ENCODE data around the gene IQSEC2.

IQSEC2 gene

DNA sequence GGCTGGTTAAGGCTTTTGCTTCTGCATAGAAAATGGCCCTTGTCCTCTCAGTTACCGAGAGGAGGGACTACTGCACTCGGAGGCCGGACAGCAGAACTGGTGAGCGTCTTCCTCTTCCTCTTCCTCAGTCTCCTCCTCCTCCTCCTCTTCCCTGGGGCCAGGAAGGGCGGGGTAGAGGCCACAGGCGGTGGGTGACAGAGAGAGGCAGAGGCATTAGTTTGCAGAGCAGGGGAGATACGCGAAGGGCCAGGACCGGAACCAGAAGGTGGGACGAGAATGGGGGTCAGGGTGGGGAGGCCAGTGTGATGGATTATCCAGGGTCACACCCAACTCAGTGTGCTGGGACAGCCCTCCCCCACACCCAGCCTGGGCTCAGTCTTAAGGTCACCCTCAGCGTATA, 14.5 kb downstream of the IQSEC2 start:
- no peak for DNase-seq

DNA sequence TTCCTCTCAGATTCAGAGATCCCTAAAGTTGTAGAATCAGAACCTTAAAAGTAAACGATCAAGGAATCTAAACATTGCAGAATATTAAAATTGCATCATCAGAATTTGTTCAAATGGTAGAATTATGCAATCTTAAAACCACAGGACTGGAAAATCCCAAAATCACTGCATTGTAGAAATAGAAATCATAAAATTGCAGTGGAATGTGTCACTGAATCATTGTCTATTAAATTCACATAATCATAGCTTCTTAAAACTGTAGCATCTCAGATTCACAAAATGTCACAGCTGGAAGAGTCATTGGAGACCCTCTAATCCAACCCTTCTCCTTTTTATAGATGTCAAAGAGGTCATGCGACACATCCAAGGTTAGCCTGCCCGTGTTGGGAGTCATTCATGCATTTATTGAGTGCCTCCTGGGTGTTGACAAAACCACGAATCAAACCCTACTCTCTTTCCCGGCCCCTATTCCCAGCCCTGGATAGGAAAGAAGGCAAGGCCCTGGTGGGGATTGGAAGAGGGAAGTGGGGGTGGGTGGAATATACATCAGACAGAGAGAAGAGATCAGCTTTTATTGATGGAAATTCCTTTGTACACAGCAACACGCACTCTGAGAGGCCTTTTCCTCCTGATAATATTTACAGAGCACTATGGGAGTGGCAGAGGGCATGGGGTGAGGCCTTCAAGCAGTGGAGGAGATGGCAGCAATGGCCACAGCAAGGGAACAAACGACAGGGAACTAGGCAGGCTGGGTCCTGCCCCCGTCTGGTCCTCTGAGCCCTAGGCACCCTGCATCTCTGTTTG, 15.4 kb downstream of the IQSEC2 start:
- no peak for DNase-seq

DNA sequence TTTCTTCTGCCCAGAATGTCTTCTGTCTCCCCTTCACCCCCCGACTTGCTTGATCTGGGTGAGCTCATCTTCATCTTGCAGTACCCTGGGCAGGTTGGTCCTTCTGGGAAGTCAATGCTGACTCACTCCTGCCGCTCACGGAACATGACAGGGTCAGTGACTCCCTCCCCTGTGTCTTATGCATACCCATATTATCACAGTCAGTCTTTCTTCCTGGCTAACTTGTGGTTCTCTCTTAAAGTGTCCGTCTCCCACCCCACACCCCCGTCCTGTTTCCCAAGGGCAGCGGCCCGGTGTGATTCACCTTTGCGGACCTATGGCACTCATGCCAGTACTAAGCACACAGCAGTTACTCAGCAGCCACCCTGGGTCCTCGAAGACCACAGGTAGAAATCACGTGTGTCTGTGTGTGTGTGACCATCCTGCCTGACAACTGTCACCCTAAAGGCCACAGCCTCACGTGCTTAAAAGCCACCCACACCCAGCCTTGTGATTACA, 17.7 kb downstream of the IQSEC2 start:
- no peak for DNase-seq

DNA sequence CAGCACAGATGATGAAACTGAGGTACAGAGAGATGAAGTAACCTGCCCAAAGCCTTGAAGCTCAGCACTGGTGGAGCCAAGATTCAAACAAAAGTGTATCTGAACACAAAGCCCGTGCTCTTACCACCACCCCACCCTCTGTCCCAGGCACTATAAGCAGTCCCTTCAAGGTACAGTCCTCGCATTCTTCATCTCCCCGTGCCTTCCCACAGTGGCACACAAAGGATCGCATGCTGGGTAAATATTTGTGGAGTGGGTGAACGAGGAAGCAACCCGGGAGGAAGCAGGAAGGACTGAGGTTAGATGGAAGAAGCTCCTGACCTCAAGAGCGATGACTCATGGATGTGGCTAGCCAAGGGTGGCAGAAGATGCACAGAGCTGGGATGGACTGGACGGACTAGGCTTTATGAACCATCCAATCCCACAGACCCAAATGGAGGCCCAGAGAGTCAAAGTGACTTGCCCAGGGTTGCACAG, 18.4 kb downstream of the IQSEC2 start:
- DNase-seq: no peak

DNA sequence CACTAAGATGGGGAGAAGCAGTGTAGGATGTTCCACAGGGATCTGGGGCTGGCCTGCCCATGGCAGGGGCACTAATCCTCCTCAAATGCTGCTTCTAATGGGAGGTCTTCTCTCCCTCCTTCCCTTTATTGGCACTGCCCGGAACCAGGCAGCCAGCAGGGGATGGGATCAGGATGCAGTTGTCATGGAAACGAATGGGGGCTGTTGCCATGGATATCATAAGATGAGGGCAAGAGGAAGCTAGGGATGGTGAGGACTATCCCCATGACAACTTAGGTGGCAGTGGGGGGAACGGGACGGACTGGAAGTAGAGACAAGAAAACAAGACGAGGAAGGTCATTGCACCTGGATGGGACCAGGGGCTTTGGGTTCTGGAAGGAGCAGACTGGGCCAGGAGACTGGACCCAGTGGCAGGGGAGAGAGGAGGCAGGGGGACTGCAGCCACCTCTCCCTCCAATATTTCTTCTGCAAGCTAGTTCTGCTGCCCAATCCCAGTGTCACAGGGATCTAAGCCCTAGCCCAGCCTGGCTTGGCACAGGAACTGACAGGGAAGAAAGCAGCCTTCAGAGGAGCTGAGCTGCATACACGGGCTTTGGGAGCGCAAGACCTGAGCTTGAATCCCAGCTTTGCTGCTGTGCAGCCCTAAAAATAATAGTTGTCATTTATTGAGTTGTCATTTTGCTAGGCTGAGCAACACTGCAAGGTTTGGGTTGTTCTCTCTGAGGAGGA, 19.0 kb downstream of the IQSEC2 start:
- DNase-seq: no peak

DNA sequence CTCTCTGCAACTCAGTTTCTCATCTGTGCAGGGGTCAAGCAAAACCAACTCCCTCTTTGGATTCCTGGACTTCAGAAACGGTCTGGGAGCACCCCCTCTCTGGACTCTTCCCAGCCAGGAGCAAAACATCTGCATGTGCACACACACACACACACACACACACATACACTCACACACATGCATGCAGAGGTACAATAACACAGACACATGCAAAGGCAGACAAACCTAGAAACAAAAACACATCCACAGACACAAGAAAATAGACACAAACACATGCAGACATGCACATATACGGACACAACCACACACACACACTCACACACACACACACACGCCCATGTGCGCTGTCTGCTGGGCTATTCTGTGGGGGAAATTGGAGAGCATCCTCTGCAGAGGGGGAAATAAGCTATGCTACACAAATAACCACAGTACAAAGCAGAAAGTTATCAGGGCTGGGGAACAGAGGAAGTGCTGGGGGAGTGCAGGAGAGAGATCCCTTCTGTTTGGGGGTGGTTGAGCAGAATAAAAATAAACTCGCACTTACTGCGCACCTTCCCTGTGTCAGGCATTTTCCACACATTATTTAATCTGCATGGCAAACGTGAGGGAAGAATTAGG, 19.9 kb downstream of the IQSEC2 start:
- no peak for DNase-seq

DNA sequence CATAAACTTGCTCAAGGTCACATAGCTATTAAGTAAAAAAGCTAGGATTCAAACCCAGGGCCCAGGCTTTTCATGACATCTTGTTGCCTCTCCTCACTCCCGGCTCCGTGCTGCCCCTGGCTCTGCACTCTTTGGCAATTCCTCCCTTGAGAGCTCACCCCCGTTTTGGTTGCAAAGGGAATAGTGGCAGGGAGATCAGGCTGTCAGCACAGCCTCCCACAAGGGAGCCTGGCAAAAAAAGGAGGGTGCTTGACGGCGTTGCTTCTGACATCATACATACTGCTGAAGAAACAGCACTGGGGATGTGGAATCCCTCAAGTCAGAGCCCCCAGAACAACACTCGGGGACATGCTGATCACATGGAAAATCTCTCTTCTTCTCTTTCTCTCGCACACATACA, 20.5 kb downstream of the IQSEC2 start:
- no peak for DNase-seq

DNA sequence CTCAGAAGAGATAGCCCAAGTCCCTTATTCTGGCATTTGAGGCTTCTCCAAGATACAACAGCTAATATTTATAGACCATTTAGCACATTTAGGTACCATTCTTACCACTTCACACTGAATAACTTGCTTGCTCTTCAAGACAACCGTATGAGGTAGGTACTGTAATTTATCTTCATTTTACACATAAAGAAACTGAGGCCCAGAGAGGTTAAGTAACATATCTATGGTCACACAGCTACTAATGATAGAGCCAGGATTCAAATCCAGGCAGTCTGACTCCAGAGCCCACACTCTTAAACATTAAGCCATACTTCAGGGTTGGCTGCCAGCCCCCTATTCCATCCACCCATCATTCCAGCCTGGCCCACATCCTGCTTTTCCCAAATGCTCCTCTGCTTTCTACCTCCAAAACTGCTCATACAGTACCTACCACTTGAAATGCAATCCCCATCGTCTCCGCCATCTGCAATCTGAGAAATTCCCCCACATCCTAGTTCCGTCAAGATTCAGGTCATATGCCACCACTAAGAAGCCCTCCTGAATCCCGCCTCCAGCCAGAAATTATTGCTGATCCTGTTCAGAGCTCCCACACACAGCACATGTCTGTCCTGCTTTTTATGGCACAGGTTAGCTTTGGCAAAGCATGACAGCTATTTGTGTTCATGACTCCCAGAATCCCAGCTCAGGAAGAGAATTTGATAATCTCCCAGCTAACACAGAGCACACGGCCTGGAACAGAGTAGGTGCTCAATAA, 23.5 kb downstream of the IQSEC2 start:
- no peak for DNase-seq

DNA sequence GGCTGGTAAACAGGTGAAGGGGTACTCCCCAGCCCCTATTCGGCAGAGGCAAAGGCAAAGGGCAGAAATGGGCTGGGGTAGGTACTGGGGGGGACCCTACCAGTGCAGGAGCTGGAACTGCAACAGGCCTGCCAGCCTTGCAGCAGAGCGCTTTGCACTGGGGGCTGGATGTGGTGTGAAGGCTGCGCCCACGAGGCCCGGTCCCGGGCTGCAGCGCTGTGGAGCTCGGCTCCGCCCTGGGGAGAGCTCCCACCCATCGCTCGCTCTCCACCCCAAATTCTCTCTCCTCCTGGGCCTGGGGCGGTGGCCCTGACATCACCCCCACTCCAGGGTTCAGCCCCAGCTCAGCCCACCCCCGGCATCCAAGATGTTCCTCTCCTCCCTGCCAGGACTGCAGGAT, 24.2 kb downstream of the IQSEC2 start:
- DNase-seq: no peak

DNA sequence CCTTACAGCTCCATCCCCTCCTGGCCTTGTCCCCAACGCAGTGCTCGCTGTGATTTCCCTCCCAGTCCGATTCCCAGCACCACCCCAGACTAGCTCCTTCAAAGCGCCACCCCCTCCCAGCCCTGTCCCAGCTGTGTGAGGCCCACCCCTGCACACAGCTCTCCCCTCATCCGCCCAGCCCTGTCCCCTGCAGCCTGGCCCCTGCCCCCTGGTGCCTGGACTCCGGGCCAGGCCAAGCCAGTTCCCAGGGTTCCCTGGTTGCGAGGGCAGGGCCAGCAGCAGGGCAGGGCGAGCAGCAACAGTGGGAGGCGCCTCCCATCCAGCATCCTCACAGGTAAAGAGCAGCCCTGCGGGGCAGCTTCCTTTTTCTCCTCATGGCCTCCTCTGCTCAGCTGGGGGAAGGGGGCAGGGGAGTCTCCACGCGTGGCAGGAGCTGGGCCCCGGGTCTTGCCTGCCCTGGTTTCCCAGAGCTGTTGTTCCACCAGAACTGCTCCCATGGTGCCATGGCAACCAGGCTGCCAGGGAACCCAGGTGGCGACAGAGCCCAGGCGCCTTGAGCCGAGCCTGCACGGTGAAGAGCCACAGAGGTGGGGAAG, 24.8 kb downstream of the IQSEC2 start:
- no peak for DNase-seq

DNA sequence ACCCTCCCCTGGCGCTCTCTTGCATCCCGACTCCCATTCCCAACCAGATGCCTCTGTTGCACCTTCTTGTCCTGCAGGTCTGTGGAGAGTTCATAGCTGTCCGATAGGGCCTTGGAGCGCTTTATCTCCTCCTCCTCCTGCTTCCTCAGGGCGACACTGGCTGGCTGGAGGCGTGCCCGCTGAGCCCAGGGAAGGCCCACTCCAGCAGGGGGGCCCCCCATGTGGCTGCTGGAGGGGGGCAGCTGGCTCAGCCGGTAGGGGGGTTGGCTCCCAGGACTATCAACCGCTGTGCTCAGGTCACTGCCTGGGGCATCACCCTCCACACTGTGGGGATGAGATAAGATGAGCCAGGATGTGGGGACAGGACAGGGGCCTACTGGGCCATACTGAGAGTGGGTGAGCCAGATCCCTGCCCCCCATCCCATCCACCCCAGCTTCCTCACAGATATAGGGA, 25.6 kb downstream of the IQSEC2 start:
- no peak for DNase-seq

DNA sequence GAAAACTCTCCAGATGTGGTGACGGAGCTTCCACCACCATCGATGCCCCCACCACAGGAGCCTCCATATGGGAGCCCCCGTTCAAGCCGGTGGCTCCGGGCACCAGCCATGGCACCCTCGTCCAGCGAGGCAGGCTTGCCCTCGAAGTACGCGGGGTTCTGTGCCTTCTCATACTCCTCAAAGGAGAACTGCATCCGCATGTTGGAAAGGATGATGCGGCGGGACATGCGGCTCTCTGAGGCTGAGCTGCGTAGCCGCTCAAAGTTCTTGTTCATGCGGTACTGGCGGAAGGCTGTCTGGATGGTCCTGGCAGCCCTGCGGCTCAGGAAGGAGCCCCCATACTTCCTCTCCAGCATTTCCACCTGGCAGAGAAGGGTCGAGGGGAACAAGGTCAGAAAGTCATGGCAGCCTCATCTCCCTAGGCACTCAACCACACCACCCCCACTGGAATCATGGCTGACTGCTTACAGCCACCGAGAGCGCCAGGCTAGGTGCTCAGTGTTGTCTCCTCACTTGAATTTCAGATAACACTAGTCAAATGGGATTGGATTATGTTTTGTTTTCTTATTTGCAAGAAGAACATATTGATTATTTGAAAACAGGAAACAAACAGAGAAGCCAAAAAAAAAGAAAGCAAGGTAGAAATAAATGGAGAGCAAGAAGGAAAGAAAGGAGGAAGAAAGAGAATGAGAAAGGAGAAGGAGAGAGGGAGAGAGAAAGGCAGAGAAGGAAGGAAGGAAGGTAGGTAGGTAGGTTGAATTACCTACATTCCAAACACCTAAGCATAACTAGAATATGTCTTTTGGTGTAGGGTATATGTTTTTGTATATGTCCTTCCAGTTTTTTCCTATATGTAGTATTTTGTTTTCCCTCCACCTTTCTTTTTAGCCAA, 26.6 kb downstream of the IQSEC2 start:
- no peak for DNase-seq

DNA sequence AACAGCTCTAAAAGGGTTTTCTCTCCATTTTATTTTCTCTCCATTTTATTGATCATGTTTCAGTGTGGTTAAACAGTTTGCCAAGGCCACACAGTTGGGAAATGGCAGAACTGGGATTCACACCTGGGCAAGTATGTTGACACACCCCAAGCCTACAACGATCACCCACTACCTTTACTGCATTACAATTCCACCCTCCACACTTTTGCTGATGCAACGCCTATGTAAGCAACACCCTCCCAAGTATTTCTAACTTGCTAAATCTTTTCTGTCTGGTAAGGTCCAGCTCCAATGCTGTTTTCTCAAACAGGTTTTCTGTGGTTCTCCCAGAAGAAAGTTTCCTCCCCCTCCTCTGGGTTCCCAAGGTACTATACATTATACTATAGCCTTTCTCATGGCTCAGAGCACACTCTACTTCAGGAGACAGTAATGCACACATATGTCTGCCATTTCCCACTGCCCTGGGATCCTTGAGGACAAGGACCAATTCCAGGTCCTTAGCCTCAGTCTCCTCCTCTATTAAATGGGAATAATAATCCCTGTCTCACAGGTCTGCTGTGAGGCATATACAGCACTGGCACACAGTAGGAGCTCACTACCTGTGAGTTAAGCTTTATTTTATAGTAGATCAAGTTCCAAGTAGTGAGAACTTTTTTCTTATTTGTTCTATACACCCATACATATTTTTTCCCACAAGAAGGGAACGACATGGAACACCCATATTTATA, 27.9 kb downstream of the IQSEC2 start:
- no peak for DNase-seq

DNA sequence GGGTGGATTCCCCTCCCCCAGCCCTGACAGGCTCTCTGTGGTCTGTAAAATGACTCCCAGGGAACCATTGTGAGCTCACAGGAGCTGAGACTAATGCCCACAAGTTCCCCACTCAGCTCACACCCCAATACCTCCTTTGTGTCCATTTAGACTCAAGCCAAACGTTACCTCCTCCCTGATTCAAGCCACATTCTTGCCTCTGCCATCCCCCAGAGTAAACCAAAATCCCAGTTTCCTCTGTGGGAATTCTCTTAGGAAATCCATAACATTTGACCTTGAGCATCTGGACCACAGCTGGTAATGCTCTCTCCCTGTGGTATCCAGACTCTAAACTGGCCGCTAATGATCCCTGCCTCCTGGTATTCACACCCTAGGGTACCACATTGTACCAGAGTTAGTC, 30.1 kb downstream of the IQSEC2 start:
- no peak for DNase-seq

DNA sequence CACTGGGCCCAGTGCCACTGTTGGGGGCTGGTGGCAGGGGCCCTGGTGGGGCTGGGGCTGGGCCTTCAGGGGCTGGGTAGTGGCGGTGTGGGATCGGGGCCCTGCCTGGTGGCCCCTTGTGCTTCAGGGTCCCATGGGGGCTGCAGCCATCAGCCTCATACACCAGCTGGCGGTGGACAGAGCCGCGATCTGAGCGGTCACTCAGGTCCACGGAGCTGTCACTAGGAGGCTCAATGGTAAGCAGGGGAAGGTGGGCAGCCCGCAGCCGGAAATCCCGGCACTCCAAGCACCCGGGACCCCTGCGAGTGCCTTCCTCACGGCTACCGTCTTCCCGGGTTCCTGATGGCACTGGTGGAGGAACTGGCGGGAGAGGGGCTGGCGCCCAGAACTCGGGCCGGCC, 30.8 kb downstream of the IQSEC2 start:
- no peak for DNase-seq

DNA sequence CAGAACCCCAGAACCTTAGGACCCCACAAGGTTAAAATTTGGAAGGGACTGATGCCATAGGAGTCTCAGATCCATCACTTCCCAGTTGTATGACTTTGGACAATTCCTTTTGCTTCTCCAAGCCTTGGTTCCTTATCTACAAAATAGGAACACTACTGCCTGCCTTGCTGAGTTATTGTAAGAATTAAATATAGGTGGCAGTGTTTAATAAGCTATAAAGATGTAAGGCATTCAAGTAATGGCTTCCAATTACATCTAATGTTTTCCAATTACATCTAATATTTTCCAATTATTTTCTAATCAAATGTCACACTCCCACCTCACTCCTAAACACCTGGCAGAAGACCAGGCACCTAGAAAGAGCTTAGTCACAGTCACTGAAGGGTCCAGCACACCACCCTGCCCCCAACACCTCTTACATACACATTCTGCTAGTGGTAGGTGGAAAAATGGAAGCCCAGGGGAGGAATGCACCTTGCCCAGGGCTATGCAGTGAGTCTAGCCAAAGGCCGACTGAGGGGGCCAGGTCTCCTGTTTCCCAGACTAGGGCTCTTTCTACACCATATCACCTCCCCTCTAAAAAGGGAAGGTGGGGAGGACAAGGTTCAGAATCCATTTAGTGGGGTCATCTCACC, 31.9 kb downstream of the IQSEC2 start:
- no peak for DNase-seq

DNA sequence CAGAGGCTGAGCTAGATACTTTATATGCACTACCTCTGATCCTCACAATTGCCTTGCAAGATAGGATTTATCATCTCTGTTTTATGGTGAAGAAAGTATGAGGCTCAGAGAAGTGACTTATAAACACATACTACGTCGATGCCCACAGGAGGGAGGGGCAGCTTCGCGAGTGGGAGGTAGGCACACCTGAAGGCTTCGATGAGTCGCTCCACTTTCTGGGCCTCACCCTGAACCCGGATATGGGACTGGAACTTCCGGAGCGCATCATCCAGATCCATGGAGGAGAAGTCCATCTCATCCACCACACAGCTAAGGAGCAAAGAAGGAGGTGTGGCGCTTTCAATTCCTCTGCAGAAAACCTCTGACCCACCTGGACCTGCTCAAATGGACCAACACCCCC, 33.5 kb downstream of the IQSEC2 start:
- no peak for DNase-seq

DNA sequence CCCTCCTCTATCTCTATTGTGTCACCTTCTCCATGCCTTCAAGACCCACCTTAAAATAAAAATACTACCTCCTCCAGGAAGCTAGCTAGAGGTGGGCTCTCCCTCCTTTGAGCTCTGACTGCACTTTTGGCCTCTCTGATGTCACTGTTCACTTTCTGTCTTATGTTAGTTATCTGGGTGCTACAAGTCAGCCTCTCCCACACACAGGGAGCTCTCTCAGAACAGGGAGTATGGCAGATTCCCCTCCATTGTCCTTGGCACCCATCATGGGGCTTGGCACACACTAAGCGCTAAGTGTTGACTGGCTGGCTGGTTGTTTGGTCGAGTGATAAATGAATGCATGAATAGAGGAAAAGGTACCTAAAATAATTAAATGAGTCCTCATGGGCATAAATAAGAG, 35.2 kb downstream of the IQSEC2 start:
- no peak for DNase-seq

DNA sequence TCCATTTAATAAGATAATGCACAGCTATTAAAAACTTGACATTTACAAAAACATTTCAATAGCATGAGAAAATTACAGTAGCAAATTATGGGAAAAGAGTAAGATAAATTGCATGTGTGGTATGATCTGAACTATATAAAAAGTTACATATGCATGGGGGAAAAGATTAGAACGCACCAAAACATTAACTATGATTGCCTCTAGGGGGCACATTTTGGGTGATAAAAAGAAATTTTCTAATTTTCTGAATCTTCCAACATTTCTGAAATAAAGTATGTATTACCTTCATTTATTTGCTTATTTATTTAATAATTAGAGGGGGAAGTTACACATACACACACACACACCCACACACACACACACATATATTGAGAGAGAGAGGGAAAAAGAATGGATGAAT, 36.8 kb downstream of the IQSEC2 start:
- DNase-seq: no peak

DNA sequence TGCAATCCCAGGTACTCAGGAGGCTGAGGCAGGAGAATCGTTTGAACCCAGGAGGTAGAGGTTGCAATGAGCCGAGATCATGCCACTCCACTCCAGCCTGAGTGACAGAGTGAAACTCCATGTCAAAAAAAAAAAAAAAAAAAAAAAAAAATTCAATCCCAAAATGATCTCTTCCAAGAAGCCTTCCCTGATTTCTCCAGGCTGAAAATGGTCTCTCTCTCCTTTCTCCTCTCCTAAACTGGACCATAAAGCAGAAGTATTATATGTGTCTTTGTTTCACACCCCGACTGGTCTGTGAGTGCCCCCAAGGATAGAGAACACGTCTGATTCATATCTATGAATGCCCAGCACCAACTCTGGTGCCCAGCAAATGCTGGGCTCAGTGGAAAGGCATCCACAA, 39.1 kb downstream of the IQSEC2 start:
- DNase-seq: no peak
